ENCODE results near the gene TMEM108. TPM values are rescaled to one million over a fixed set of nuclear protein-coding genes. Genes with fewer than 3 reads are reported as not detected.
"Not testable (repeated sequence)": the region's sequence is repeated elsewhere in the genome, so short reads cannot be mapped to it uniquely, and the experiment has no call there.

TMEM108 gene
- total RNA-seq, 6 experiments from 2014 or later, result 0.10 to 0.20 TPM; not detected in 4

GRCh38 chr3:133014325-133014724 is 23.9 kb upstream of the TMEM108 start:
- Histone ChIP-seq H3K4me1 (no peaks in the 10 kb centered on the region), H3K9me3 (no peaks in the 10 kb centered on the region), H3K4me3 (no peak overlapping the region), H3K36me3 (no peaks in the 10 kb centered on the region), H3K27me3 (no peaks in the 10 kb centered on the region), H3K27ac (no peak overlapping the region)
- no peak for TF ChIP-seq POLR2A (IDR thresholded peaks at IDR 0.05)
- TF ChIP-seq, protein P1, sequence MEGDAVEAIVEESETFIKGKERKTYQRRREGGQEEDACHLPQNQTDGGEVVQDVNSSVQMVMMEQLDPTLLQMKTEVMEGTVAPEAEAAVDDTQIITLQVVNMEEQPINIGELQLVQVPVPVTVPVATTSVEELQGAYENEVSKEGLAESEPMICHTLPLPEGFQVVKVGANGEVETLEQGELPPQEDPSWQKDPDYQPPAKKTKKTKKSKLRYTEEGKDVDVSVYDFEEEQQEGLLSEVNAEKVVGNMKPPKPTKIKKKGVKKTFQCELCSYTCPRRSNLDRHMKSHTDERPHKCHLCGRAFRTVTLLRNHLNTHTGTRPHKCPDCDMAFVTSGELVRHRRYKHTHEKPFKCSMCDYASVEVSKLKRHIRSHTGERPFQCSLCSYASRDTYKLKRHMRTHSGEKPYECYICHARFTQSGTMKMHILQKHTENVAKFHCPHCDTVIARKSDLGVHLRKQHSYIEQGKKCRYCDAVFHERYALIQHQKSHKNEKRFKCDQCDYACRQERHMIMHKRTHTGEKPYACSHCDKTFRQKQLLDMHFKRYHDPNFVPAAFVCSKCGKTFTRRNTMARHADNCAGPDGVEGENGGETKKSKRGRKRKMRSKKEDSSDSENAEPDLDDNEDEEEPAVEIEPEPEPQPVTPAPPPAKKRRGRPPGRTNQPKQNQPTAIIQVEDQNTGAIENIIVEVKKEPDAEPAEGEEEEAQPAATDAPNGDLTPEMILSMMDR (IDR thresholded peaks at IDR 0.05), result no peak
- WGBS (ENCODE audit: insufficient coverage, low coverage, low lambda C conversion rate, missing lambda C conversion rate), result 87% methylated on average over 2 of the region's 3 CpGs
- no peak for ATAC-seq
- intact Hi-C loops (cut with DNase I), result no loop called here
- no peak for DNase-seq

- DNase-seq; H3K27ac ChIP-seq; H3K27me3 ChIP-seq; ATAC-seq; H3K4me3 ChIP-seq; H3K4me1 ChIP-seq; H3K9me3 ChIP-seq; H3K36me3 ChIP-seq; intact Hi-C loops (cut with DNase I): not testable (repeated sequence)
- 54% methylated on average over 5 of the region's 5 CpGs for WGBS (ENCODE audit: insufficient coverage, low coverage, low lambda C conversion rate, missing lambda C conversion rate)
These were observed 22.6 kb upstream of the TMEM108 start for GRCh38 chr3:133015573-133015972.

DNA sequence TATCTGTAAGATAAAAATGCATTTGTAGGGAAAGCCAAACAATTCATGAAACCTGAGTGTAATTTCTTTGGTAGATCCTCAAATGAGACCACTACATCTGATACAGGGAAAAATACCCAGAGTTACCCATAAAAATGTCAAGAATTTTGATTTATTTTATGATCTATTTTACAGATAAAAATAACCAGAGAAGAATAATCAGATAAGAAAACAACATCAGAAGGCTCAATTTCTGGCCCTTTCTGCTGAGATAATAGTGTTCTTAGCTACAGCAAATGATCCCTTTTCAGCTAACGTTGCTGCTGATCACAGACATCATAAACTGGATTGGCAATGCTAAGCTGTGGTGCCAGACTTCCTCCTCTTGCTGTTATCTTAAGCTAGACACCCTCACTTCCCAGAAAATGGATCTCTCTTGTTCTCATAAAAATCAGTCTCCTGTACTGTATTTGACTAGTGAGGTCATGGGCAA is 21.3 kb upstream of the TMEM108 start:
- intact Hi-C loops (cut with DNase I), result no loop called here
- WGBS (ENCODE audit: insufficient coverage, low coverage, low lambda C conversion rate, missing lambda C conversion rate), result 7% methylated on average over 1 of the region's 1 CpG
- DNase-seq (no peak), ATAC-seq (no peak)
- no peaks in the 10 kb centered on the region for H3K36me3 ChIP-seq
- TF ChIP-seq, protein P1 (IDR thresholded peaks at IDR 0.05), result no peak
- TF ChIP-seq POLR2A (IDR thresholded peaks at IDR 0.05), result no peak
- no peaks in the 10 kb centered on the region for H3K9me3 ChIP-seq
- no peak overlapping the region for H3K27ac ChIP-seq
- H3K4me3 ChIP-seq, result no peak overlapping the region
- H3K4me1 ChIP-seq, result no peaks in the 10 kb centered on the region
- no peaks in the 10 kb centered on the region for H3K27me3 ChIP-seq

GRCh38 chr3:133018921-133019320 is 19.3 kb upstream of the TMEM108 start:
- TF ChIP-seq POLR2A (IDR thresholded peaks at IDR 0.05), result no peak
- TF ChIP-seq, protein P1 (IDR thresholded peaks at IDR 0.05), result no peak
- H3K4me1 ChIP-seq, result no peaks in the 10 kb centered on the region
- ATAC-seq (no peak), DNase-seq (no peak)
- intact Hi-C loops (cut with DNase I), result no loop called here
- 71% methylated on average over 3 of the region's 3 CpGs for WGBS (ENCODE audit: insufficient coverage, low coverage, low lambda C conversion rate, missing lambda C conversion rate)
- no peaks in the 10 kb centered on the region for H3K27me3 ChIP-seq
- no peak overlapping the region for H3K4me3 ChIP-seq
- H3K36me3 ChIP-seq, result no peaks in the 10 kb centered on the region
- no peaks in the 10 kb centered on the region for H3K9me3 ChIP-seq
- no peak overlapping the region for H3K27ac ChIP-seq

DNA sequence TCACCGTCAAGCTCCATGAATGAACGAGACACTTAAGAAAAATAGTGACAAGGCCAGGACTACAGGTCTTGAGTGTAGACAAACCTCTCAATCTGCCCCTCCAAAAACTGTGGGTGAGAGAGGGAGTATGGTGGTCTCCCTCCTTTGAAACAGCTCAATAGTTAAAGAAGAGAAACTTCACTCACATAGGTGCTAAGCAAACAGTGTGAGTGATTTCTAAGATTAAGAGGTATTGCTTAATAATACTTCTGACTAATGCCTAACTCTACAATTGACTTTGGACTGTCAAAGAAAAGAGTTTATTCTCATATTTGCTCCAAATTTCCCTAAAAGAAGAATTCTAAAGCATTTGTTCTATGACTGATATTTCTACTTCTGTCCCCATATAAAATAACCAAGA is 17.0 kb upstream of the TMEM108 start:
- Histone ChIP-seq H3K9me3 (no peaks in the 10 kb centered on the region), H3K36me3 (no peaks in the 10 kb centered on the region), H3K4me1 (no peaks in the 10 kb centered on the region), H3K27ac (no peak overlapping the region), H3K4me3 (no peak overlapping the region), H3K27me3 (no peaks in the 10 kb centered on the region)
- TF ChIP-seq, protein P1 (IDR thresholded peaks at IDR 0.05), result no peak
- TF ChIP-seq POLR2A (IDR thresholded peaks at IDR 0.05), result no peak
- 69% methylated on average over 2 of the region's 2 CpGs for WGBS (ENCODE audit: insufficient coverage, low coverage, low lambda C conversion rate, missing lambda C conversion rate)
- DNase-seq (no peak), ATAC-seq (peak in 1 of 4 donors; percentile 27)
- intact Hi-C loops (cut with DNase I), result no loop called here
